HG03521 (cell line): ENCODE measurements around the gene ARHGAP45.

Experiments
- ATAC-seq: cut with Tn5 transposase; IDR thresholded peaks from one replicate; pipeline ENCODE4 v1.9.1; 2021; ENCODE audit warnings: mild to moderate bottlenecking, moderate library complexity; ENCODE audit not compliant: unreplicated experiment

Gene ARHGAP45

DNA sequence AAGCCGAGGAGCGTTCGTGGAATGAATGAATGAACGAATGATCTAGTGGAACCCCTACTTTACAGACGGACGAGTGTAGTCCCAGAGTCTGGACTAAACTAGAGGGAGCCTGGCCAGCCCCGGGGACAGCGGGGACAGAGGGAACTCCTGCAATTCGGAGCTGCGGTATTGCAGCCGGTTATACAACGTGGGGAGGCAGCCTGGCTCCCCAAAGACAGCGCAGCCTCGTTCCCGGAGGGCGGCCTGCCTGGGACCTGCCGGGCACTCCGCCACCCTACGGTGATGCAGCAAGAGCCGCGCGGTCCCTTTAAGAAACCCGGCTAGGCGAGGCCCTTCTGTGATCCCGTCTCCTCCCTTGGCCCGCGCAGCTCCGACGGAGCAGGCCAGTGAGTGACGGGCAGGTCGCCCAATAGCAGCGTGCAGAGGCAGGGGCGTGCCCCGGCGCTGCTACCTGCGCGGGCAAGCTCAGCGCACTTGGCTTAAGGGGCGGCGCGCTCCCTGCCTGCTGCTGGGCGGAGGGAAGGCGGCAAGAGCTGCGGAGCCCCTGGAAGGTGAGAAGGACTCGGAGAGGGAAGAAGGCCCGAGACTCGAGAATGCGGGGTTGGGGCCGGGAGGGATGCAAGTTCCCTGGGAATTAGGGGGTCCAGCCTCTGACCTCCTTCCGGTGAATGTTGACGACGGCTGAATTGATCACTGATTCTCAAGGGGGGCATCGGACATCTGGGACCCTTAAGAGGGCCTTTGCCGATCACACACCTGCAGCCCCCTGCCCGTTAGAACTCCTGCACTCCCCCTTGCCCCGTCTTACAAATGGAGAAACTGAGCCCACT lies 27.1 kb upstream of the ARHGAP45 start, which contains the start of gene ABCA7:
Gene ABCA7 (plus strand): TSS at position 462 of the 830 bp plus-strand sequence. CDS start 1,255 bp downstream, outside the sequence.
- peak; percentile 67 for ATAC-seq

DNA sequence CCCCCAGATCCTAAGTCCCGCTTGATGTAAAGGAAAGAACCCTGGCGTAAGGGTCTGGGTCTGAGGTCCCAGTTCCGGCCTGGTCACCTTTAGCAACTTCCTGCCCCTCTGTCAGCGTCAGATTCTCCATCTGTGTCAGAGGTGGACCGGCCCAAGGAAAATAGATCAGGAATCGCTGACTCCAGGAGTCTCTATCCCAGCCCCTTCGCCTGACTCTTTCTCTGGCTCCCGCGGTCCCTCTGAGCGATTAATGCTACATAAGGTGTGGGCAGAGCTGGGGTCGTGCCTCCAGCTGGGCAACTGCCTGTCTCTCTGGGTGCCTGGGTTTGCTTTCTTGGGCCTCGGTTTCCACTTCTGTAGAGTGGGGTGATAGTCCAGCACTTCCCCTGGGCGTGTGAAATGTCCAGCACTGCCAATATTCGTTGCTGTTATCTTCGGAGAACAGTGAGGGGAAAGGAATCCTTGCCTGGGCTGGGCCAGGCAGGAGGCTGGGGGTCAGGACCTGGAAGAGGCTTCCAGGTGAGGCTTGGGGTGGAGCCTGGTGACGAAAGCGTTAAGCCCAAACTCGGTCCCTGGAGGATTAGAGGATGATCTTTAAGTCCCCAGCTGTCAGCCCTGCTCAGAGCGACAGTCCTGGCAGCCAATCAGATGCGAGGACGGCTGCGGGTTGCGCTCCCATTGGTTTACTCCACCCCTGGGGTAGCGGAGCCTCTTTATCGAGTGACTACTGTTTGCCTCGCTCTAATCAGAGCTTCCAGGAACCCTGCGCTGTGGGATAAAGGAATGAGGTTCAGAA lies 26.3 kb upstream of the ARHGAP45 start:
- ATAC-seq: peak; percentile 35

DNA sequence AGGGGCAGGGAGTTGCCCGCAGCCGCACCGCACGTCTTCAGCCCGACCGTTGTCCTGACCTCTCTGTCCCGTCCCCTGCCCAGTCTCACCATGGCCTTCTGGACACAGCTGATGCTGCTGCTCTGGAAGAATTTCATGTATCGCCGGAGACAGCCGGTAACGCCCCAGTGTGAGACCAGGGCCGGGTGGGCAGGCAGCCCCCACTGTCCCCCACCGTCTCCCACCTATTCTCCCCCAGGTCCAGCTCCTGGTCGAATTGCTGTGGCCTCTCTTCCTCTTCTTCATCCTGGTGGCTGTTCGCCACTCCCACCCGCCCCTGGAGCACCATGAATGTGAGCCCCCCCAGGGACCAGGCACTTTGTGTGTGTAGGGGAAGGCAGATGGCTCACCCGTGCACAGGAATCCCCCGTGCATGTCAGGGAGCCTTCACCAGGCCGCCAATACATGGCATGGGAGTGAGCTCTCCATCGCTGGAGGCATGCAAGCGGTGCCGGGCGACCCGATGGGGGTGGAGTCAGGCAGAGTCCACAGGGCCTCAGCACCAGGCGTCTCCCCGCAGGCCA lies 25.6 kb upstream of the ARHGAP45 start:
- ATAC-seq: no peak

DNA sequence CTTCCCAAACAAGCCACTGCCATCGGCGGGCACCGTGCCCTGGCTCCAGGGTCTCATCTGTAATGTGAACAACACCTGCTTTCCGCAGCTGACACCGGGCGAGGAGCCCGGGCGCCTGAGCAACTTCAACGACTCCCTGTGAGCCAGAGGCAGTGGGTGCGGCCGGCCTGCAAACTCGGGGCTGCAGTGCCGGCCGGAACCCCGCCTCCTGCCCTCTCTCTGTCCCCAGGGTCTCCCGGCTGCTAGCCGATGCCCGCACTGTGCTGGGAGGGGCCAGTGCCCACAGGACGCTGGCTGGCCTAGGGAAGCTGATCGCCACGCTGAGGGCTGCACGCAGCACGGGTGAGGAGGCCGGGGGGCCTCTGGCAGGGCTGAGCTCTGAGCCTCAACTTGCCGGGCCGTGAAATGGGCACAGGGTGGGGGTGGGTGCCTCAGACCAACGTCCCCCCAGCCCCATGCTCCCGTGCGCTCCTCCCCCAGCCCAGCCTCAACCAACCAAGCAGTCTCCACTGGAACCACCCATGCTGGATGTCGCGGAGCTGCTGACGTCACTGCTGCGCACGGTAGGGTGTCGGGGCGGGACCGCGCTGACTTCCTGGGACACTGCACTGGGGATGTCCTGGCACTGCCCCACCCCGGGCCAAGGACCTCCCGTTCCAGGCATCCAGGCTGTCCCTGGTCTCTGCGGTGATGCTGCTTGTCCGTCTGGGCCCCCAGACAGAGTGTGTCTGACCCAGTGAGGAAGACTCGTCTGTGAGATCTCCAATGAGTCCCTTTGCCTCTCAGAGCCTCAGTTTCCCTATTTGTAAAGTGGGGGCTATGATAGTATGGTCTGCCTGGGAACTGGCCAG lies 24.9 kb upstream of the ARHGAP45 start:
- ATAC-seq: no peak

DNA sequence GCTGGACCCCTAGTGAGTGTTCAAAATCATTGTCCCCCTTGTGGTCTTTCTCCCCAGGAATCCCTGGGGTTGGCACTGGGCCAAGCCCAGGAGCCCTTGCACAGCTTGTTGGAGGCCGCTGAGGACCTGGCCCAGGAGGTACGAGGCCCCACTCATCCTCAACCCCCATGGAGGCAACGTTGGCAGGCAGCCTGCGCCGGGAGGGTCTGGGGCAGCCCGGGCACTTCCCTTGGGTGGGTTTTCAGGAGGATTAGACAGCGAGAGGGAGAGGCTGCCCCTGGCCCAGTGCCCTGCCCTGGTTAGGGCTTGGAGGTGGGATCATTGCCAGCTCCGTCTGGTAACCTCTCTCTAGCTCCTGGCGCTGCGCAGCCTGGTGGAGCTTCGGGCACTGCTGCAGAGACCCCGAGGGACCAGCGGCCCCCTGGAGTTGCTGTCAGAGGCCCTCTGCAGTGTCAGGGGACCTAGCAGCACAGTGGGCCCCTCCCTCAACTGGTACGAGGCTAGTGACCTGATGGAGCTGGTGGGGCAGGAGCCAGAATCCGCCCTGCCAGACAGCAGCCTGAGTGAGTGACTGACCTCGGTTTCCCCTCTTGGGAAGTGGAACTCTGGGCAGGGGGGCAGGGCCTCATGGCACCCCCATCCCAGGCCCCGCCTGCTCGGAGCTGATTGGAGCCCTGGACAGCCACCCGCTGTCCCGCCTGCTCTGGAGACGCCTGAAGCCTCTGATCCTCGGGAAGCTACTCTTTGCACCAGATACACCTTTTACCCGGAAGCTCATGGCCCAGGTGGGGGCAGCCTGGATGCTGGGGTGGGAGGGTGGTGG lies 24.1 kb upstream of the ARHGAP45 start:
- ATAC-seq: no peak

DNA sequence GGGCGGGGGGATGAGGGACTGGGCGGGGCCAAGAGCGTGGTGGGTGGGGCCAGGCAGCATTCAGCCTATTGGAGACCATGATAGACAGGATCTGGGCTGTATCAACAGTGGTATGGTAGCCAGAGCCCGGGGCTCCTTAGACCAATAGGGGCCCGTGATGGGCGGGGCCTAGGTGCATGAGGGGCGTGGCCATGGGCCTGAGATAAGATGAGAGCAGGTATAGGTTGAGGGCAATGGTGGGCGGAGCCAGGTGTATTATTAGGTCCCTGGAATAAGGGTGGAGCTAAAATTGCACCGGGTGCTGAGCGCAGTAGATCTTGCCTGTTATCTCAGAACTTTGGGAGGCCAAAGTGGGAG lies 21.7 kb upstream of the ARHGAP45 start:
- ATAC-seq: no peak

DNA sequence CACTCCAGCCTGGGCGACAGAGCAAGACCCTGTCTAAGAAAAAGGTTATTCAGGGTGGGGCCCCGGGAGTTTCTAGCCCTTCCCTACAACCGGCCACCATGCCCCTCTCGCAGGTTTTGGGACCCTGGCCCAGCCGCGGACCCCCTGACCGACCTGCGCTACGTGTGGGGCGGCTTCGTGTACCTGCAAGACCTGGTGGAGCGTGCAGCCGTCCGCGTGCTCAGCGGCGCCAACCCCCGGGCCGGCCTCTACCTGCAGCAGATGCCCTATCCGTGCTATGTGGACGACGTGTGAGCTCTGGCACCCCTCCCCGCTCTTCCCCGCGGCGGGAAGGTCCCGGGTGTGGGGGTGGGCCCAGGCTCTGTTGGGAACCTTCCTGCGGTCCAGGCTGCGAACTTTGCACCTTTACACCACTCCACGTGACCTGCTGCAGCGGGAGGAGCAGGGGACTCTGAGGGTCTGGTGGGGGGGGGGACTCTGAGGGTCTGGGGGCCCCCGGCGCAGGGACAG lies 20.8 kb upstream of the ARHGAP45 start:
- no peak for ATAC-seq

DNA sequence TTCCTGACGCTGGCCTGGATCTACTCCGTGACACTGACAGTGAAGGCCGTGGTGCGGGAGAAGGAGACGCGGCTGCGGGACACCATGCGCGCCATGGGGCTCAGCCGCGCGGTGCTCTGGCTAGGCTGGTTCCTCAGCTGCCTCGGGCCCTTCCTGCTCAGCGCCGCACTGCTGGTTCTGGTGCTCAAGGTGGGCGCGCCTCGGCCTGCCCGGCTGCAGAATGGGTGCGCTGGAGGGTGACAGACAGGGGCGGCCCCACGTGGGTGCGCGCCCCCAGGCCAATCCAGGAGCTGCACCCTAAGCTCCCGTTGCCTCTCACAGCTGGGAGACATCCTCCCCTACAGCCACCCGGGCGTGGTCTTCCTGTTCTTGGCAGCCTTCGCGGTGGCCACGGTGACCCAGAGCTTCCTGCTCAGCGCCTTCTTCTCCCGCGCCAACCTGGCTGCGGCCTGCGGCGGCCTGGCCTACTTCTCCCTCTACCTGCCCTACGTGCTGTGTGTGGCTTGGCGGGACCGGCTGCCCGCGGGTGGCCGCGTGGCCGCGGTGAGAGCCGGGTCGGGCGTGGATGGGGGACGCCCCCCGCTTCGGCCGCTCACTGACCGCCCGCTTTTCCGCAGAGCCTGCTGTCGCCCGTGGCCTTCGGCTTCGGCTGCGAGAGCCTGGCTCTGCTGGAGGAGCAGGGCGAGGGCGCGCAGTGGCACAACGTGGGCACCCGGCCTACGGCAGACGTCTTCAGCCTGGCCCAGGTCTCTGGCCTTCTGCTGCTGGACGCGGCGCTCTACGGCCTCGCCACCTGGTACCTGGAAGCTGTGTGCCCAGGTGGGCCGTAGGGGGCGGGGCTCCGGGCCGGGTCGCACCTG lies 19.9 kb upstream of the ARHGAP45 start:
- ATAC-seq: no peak

DNA sequence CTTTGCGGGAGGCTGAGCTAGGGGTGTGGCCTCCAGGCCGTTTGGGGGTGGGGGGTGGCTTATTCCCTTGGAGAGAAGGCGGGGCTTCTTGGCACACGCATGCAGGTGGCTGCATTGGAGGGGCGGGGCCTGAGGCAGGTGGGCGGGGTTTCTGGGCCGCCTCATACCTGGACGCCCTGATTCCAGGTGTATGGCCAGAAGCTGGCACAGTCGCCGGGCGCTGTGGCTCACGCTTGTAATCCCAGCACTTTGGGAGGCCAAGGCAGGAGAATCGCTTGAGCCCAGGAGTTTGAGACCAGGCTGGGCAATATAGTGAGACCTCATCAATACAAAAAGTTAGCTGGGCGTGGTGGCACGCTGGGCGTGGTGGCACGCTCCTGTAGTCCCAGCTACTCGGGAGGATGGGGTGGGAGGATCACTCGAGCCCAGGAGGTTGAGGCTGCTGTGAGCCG lies 19.2 kb upstream of the ARHGAP45 start:
- no peak for ATAC-seq

DNA sequence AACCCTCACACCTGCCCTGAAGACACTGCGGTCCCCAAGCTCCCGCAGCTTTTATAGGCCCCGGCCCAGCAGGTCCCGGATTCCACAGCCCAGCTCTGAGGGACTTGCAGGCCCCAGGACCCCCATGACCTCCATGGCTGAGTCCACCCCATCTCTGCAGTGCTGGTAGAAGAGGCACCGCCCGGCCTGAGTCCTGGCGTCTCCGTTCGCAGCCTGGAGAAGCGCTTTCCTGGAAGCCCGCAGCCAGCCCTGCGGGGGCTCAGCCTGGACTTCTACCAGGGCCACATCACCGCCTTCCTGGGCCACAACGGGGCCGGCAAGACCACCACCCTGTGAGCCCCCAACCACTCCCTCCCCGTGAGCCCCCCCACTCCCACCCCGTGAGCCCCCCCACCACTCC lies 17.9 kb upstream of the ARHGAP45 start:
- no peak for ATAC-seq

DNA sequence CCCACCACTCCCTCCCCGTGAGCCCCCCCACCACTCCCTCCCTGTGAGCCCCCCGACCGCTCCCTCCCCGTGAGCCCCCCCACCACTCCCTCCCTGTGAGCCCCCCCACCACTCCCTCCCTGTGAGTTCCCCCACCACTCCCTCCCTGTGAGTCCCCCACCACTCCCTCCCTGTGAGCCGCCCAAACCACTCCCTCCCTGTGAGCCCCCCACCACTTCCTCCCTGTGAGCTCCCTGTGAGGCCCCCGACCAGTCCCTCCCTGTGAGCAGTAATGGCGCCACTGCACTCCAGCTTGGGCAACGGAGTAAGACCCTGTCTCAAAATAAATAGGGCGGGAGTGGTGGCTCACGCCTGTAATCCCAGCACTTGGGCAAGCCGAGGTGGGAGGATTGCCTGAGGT lies 17.2 kb upstream of the ARHGAP45 start:
- ATAC-seq: no peak

DNA sequence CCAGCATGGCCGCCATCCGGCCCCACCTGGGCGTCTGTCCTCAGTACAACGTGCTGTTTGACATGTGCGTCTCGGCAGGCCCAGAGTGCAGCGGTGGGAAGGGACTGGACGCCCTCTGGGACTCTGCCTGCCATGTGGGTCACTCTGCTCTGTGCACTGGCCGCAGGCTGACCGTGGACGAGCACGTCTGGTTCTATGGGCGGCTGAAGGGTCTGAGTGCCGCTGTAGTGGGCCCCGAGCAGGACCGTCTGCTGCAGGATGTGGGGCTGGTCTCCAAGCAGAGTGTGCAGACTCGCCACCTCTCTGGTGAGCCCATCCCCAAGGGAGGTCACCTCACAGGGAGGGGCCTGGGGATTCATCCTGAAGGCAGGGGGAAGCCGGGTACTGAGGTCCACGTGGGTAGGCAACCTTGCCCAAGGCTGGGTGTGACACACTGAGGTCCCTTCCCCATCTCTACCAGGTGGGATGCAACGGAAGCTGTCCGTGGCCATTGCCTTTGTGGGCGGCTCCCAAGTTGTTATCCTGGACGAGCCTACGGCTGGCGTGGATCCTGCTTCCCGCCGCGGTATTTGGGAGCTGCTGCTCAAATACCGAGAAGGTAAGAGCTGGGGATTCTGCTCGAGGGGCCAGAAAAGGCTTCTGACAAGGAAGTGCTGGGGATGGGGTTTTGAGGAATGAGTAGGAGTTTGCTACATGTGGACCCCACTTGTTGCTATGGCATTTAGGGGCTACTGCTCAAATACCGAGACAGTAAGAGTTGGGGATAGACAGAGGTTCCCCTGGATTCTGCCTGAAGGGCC lies 15.8 kb upstream of the ARHGAP45 start:
- ATAC-seq: no peak

DNA sequence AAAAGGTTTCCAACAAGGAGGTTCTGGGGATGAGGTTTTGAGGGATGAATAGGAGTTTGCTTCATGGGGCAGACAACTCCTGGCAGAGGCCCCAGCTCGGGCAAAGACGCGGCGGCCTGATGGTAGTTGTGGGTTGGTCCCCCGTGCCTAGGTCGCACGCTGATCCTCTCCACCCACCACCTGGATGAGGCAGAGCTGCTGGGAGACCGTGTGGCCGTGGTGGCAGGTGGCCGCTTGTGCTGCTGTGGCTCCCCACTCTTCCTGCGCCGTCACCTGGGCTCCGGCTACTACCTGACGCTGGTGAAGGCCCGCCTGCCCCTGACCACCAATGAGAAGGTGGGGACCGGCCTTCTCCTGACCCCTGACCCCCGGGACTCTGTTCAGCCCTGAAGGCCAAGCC lies 15.2 kb upstream of the ARHGAP45 start:
- ATAC-seq: no peak

DNA sequence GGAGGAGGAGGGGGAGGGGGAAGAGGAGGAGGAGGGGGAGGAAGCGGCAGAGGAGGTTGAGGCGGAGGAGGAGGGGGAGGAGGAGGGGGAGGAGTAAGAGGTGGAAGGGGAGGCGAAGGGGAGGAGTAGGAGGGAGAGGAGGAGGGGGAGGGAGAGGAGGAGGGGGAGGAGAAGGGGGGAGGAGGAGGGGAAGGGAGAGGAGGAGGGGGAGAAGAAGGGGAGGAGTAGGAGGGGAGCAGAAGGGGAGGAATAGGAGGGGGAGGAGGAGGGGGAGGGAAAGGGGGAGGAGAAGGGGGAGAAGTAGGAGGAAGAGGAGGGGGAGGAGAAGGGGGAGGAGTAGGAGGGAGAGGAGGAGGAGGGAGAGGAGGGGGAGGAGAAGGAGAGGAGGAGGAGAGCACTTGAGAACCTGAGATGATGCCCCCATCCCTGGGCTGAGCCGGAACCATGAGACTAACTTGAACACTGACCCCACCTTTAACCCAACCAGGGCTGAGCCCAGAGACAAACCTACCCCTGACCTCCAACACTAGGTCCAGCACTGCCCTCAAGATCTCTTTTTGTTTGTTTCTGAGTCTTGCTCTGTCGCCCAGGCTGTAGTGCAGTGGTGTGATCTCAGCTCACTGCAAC lies 14.5 kb upstream of the ARHGAP45 start:
- ATAC-seq: no peak

DNA sequence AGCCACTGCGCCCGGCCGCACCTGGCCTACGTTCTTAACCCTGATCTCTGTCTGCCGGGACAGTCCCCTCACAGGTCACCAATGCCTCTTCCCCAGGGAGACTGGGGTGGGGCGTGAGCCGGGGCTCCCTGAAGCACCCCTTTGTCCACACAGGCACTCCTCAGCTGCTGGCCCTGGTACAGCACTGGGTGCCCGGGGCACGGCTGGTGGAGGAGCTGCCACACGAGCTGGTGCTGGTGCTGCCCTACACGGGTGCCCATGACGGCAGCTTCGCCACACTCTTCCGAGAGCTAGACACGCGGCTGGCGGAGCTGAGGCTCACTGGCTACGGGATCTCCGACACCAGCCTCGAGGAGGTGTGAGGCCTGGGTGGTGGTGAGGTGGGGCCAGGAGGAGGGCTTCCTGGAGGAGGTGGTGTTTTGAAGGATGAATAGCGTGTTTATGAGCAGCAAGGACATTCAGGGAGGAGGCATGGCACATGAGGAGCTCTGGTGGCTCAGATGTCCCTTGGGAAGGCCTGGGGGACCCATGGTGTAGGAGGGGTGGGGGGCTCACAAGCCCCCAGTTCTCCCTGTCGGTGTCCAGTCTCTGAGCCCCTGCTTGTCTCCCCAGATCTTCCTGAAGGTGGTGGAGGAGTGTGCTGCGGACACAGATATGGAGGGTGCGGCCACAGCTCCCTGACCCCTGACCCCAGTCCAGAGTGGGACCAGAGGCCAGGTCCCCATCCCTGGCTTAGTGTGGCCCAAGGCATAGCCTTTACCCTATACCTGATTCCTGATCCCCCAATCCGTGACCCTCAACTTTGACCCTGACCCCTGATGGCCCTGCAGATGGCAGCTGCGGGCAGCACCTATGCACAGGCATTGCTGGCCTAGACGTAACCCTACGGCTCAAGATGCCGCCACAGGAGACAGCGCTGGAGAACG lies 13.5 kb upstream of the ARHGAP45 start:
- no peak for ATAC-seq
